WI38 (cell line): ENCODE data around the gene LRRC41.

ENCODE experiments used
- H3K4me3 ChIP-seq: 2 replicates; pipeline ENCODE4 v1.5.1; 2011; ENCODE audit warnings: low read depth, mild to moderate bottlenecking, control low read depth, low read length
- TF ChIP-seq, protein P1 (sequence below): IDR thresholded peaks from 2 replicates; pipeline ENCODE4 v1.5.1; 2012; ENCODE audit warnings: low read depth, mild to moderate bottlenecking, control low read depth, low read length

The LRRC41 gene

GRCh38 chr1:46310321-46310720 lies 6.9 kb upstream of the LRRC41 start:
- TF ChIP-seq, protein P1, sequence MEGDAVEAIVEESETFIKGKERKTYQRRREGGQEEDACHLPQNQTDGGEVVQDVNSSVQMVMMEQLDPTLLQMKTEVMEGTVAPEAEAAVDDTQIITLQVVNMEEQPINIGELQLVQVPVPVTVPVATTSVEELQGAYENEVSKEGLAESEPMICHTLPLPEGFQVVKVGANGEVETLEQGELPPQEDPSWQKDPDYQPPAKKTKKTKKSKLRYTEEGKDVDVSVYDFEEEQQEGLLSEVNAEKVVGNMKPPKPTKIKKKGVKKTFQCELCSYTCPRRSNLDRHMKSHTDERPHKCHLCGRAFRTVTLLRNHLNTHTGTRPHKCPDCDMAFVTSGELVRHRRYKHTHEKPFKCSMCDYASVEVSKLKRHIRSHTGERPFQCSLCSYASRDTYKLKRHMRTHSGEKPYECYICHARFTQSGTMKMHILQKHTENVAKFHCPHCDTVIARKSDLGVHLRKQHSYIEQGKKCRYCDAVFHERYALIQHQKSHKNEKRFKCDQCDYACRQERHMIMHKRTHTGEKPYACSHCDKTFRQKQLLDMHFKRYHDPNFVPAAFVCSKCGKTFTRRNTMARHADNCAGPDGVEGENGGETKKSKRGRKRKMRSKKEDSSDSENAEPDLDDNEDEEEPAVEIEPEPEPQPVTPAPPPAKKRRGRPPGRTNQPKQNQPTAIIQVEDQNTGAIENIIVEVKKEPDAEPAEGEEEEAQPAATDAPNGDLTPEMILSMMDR, result no peak
- H3K4me3 ChIP-seq, result no peak overlapping the region

- TF ChIP-seq, protein P1, result no peak
- H3K4me3 ChIP-seq, result no peak overlapping the region
Observed at GRCh38 chr1:46309401-46310159, 6.2 kb upstream of the LRRC41 start.

- TF ChIP-seq, protein P1, result no peak
- no peak overlapping the region for H3K4me3 ChIP-seq
Observed at GRCh38 chr1:46306159-46306530, 2.7 kb upstream of the LRRC41 start.

DNA sequence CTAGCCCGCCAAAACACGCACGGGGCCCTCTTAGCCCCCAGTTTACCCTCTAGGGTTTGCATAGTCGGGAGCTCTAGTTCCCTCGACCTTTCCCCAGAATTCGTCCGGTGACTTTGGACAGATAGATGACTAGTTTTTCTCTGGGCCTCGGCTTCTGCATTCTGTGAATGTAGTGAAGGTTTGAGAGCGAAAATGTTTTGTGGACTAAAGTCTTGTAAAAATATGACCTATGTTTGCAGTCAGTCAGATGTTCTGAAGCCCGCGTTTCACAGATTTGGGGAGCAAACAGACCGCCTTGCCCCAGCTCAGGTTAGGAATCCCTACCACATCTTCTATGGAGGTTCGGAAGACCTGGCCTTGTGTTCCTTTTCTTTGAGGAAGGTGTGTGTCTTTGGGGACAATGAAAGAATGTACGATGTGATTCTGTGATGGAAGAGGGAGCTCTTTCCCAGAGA lies 483 bp upstream of the LRRC41 start:
- TF ChIP-seq, protein P1, result no peak
- H3K4me3 ChIP-seq, result peak overlapping the region; percentile 88

- TF ChIP-seq, protein P1, result no peak
Observed at GRCh38 chr1:46302641-46303037, 777 bp downstream of the LRRC41 start.

DNA sequence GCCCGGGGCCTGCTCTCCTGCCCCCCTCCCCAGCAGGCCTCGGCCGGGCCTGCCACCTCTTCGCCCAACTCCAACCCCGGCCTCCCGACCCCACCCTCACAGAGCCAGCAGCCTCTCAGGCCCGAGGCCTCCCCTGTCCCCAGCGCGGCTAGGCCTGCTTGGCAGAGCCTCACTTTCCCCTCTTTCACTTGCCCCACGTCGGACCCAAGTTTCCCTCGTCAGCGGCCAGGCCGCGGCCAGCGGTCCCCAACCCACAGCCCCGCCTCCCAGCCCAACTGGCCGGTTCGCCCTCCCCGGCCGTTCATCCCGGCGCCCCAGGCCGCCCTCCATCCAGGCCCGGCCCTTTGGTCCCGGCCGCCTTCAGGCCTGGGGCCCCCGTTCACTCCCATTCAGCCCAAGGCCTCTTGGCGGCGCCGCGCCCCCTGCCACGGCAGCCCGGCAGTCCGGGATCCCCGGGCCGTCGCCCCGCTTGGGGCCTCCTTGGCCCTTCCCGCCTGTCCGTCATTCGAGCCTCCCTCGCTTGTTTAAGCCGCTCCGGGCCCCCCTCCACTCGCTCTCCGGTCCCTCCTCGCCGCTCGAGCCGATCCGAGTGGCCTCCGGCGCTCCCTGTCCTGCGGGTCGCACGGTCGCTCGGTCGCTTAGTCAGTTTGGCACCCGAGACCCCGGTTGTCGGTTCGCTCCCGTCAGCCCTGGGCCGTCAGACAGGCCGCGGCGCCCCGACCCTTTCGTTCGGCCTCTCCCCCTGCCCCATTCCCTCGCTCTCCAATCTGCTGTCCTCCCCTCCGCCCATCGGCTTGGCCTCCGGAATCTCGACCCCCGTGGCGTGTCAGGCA lies 1.4 kb downstream of the LRRC41 start:
- TF ChIP-seq, protein P1, result no peak
- peak overlapping the region; percentile 88 for H3K4me3 ChIP-seq

More at GRCh38 chr1:46302641-46303037, 777 bp downstream of the LRRC41 start:
- peak overlapping the region; percentile 88 for H3K4me3 ChIP-seq

DNA sequence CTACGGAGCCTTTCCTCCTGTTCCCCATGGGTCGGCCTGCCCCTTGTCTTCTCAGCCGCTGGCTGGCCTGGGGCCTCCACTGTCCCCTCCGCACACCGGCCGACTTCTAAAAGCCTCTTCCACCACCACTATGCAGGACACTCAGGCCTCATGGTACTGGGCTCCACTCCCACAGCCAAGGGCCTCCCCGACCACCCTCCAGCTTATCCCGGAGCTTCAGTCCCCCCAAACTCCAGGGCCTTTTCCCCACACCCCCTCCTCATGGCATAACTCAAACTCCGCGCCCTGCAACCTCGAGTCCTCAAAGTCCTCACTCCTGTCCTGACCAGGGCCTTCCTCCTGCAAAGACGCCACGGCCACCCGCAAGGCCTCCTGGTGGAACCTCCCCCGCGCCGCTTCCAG lies 2.0 kb downstream of the LRRC41 start:
- H3K4me3 ChIP-seq, result peak overlapping the region; percentile 88
- TF ChIP-seq, protein P1, result no peak
